Type B pancreatic cell (in vitro differentiated cells): ENCODE data around the gene PAX7. TPM values are rescaled to one million over a fixed set of nuclear protein-coding genes. Genes with fewer than 3 reads are reported as not detected.

Source experiments
- DNase-seq: peaks from one replicate; pipeline ENCODE4 v3.0.0; 2021; ENCODE audit warnings: mixed read lengths; ENCODE audit not compliant: unreplicated experiment; ENCODE audit errors: extremely low spot score
- H3K27ac Mint-ChIP-seq: 2 replicates; pipeline ENCODE4 v1.8.0; 2021; ENCODE audit warnings: mild to moderate bottlenecking, mixed read lengths
- H3K27me3 Mint-ChIP-seq: 2 replicates; pipeline ENCODE4 v1.8.0; 2021; ENCODE audit warnings: mixed read lengths
- H3K36me3 Mint-ChIP-seq: 2 replicates; pipeline ENCODE4 v1.8.0; 2021; ENCODE audit warnings: mixed read lengths
- H3K4me1 Mint-ChIP-seq: one replicate; pipeline ENCODE4 v1.8.0; 2021; ENCODE audit warnings: mixed read lengths; ENCODE audit not compliant: unreplicated experiment
- H3K4me3 Mint-ChIP-seq: 2 replicates; pipeline ENCODE4 v1.8.0; 2021; ENCODE audit warnings: mild to moderate bottlenecking, mixed read lengths
- H3K9me3 Mint-ChIP-seq: 2 replicates; pipeline ENCODE4 v1.8.0; 2021; ENCODE audit warnings: mixed read lengths
- total RNA-seq: library from RNA; stranded (reverse); gene quantifications from 2 replicates; pipeline ENCODE4 v1.2.1, GENCODE V29; 2021; ENCODE audit warnings: low replicate concordance
- TF ChIP-seq, protein P1 (sequence below): fragments of 200-600 bp; sonication (generic); conservative IDR thresholded peaks from 2 replicates; pipeline ENCODE4 v1.5.0; 2021; ENCODE audit warnings: antibody characterized with exemption, mild to moderate bottlenecking

PAX7 gene
- total RNA-seq, 1 donor from 2014 or later, result 2.9 TPM

DNA sequence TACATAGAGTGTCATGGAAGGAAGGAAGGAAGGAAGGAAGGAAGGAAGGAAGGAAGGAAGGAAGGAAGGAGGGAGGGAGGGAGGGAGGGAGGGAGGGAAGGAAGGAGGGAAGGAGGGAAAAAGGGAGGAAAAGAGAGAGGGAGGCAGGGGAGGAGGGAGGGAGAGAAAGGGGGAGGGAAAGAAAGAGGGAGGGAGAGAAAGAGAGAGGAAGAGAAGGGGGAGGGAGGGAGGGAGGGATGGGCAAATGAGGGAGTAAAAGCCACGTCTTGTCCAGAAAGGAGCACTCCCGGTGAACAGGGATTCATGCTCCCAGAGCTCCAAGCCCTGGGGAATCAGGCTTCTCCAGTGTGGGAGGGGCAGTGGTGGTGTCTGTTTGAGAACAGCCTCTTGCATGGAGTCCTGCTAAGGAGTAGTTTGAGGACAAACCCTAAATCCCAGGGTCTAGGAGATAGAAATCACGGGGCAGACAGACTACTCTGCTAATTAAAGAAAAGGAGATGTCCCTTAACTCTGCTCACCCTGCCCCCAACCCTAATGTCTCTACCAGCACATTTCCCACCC is 157.3 kb downstream of the PAX7 start:
- Mint-ChIP-seq H3K27me3 (peaks cover 82% of the 10 kb centered on the region), H3K9me3 (no peaks in the 10 kb centered on the region), H3K27ac (no peak overlapping the region), H3K4me3 (no peak overlapping the region), H3K4me1 (peaks cover 8% of the 10 kb centered on the region), H3K36me3 (no peaks in the 10 kb centered on the region)
- DNase-seq, result no peak
- TF ChIP-seq, protein P1, sequence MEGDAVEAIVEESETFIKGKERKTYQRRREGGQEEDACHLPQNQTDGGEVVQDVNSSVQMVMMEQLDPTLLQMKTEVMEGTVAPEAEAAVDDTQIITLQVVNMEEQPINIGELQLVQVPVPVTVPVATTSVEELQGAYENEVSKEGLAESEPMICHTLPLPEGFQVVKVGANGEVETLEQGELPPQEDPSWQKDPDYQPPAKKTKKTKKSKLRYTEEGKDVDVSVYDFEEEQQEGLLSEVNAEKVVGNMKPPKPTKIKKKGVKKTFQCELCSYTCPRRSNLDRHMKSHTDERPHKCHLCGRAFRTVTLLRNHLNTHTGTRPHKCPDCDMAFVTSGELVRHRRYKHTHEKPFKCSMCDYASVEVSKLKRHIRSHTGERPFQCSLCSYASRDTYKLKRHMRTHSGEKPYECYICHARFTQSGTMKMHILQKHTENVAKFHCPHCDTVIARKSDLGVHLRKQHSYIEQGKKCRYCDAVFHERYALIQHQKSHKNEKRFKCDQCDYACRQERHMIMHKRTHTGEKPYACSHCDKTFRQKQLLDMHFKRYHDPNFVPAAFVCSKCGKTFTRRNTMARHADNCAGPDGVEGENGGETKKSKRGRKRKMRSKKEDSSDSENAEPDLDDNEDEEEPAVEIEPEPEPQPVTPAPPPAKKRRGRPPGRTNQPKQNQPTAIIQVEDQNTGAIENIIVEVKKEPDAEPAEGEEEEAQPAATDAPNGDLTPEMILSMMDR, result no peak

DNA sequence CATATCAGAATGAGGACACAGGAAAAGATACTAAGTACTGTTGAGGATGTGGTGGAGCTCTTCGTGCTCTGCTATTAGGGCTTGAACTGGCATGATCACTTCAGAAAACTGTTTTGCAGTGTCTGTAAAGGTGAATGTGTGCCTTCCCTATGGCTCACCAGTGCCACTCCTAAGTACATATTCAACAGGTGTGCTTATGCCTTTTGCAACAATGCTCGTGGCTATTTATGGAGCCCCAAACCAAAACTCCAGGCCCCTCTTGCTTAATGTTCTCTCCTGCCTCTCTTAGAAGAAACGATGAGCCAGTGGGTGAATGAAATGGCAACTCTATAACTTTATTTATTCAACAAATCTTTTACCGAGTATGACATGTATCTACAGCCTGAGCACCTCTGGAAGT is 158.6 kb downstream of the PAX7 start:
- Mint-ChIP-seq H3K9me3 (no peaks in the 10 kb centered on the region), H3K4me1 (peaks cover 11% of the 10 kb centered on the region), H3K4me3 (no peak overlapping the region), H3K27ac (no peak overlapping the region), H3K36me3 (no peaks in the 10 kb centered on the region), H3K27me3 (peaks cover 86% of the 10 kb centered on the region)
- TF ChIP-seq, protein P1, result no peak
- no peak for DNase-seq

DNA sequence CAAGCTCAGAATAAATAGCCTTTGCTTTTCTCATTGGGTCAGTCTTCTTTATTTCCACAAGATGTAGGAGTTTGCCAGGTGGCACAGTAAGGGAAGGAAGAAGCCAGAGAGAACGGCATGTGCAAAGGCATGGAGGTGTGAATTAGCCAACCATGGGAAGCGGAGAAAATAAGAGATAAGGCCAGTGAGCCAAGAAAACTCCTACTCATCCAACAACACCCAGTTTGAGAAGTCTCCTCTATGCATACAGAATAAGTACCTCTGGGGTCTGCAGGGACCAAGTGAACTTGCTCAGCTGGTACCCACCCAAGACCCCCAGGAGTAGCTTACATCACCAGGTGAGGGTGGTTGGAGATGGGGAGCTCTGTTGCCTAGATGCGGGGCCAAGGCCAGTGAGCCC is 162.1 kb downstream of the PAX7 start:
- H3K4me3 Mint-ChIP-seq, result no peak overlapping the region
- H3K4me1 Mint-ChIP-seq, result peaks cover 8% of the 10 kb centered on the region
- no peak overlapping the region for H3K27ac Mint-ChIP-seq

DNA sequence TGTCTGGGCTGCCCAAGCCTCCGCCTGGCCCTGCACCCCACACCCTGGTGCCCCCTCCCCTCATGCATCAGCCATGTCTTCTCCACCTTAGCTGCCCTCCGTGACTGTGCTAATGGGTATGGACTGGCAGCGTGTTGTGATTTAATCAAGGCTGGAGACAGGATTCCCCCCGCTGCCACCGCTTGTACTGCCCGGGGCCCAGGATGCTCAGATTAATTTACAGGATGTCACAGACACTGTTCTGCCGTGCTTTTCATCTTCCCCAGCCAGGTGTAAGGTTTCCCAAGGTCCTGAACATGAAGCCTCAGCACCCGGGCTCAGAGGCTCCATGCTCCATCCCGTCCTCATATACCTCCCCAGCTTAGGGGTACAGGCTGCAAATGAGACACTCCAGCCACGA is 162.5 kb downstream of the PAX7 start:
- H3K27ac Mint-ChIP-seq, result no peak overlapping the region
- H3K9me3 Mint-ChIP-seq, result no peaks in the 10 kb centered on the region
- no peaks in the 10 kb centered on the region for H3K36me3 Mint-ChIP-seq
- H3K4me1 Mint-ChIP-seq, result peaks cover 8% of the 10 kb centered on the region
- TF ChIP-seq, protein P1, result no peak
- peaks cover 66% of the 10 kb centered on the region for H3K27me3 Mint-ChIP-seq
- DNase-seq, result no peak
- H3K4me3 Mint-ChIP-seq, result no peak overlapping the region

More for the DNA sequence above, 162.1 kb downstream of the PAX7 start:
- no peak for DNase-seq
- Mint-ChIP-seq H3K9me3 (no peaks in the 10 kb centered on the region), H3K27me3 (peaks cover 67% of the 10 kb centered on the region), H3K36me3 (no peaks in the 10 kb centered on the region)
- TF ChIP-seq, protein P1, result no peak

DNA sequence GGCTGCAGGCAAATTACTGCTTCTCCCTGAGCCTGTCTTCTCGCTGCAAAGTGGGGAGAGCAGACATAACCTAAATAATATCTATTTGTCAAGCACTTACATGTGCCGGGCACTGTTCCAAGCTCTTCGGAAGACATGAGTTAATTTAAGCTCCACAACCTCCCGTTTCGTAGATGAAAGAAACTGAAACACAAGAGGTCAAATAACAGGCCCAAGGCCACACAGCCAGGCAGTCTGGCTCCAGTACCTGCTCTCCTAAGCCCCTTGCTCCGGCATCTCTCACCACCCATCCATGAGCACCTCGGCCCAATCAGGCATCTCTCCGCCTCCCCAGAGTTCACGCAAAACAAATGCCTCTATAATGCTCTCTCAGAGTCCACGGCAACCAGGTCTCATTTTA is 163.4 kb downstream of the PAX7 start:
- Mint-ChIP-seq H3K4me3 (no peak overlapping the region), H3K27me3 (peaks cover 61% of the 10 kb centered on the region), H3K9me3 (no peaks in the 10 kb centered on the region), H3K4me1 (peaks cover 8% of the 10 kb centered on the region), H3K27ac (no peak overlapping the region), H3K36me3 (no peaks in the 10 kb centered on the region)
- DNase-seq, result no peak
- TF ChIP-seq, protein P1, result no peak

DNA sequence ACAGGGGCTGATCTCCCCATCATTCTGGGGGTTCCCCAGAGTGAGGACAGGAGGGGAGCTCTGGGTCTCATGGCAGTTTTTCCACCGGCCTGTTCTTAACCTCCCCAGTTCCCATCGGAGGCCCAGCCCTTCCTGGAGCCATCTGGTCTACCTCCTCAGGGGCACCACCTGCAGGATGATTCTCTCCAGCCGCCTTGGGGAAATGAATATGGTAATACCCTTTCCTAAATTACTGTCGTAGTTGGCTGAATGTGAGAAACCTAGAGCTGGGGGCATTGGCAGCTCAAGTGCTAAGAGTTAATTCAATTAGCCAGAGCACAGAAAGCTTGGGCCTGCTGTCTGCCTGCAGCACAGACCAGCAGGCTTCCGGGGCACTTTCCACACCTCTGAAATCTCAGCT is 163.9 kb downstream of the PAX7 start:
- Mint-ChIP-seq H3K4me3 (no peak overlapping the region), H3K4me1 (peaks cover 8% of the 10 kb centered on the region), H3K27ac (no peak overlapping the region), H3K9me3 (no peaks in the 10 kb centered on the region), H3K27me3 (peaks cover 56% of the 10 kb centered on the region), H3K36me3 (no peaks in the 10 kb centered on the region)
- no peak for DNase-seq
- TF ChIP-seq, protein P1, result peak; percentile 25
